ENCODE results near the gene FGD3.

GRCh38 chr9:92911511-92912475, 35.5 kb upstream of the FGD3 start:
- TF ChIP-seq CTCF (IDR thresholded peaks at IDR 0.05 in 8 of 11, conservative IDR thresholded peaks at IDR 0.05 in 3 of 11) (no peak), POLR2A (IDR thresholded peaks at IDR 0.05) (no peak), POLR2AphosphoS5 (IDR thresholded peaks at IDR 0.05) (no peak)

All from spleen (tissue), 7 donors.